K562 (cell line): Measurements from ENCODE around the gene PPP1R1C. TPM values are rescaled to one million over a fixed set of nuclear protein-coding genes. Genes with fewer than 3 reads are reported as not detected.

Source experiments
- ATAC-seq: fragments of 200-7000 bp; cut with Tn5 transposase; 3 replicates; pipeline ENCODE4 v1.9.1; 2020; ENCODE audit warnings: moderate library complexity
- BruUV-seq: library from RNA; stranded (reverse); fragments of 400-500 nt; replicated peaks from 2 replicates; lab custom pipeline; 2021; lab: Mats Ljungman, UMichigan
- CTCF ChIA-PET: fragments of 300-600 bp; formaldehyde crosslinking; extraction: SDS; loops from one replicate; lab custom pipeline; 2021; ENCODE audit warnings: low intra/inter-chr PET ratio; lab: Yijun Ruan, JAX
- POLR2A ChIA-PET: fragments of 300-600, 350-650 bp; sonication (Branson Sonifier 250); formaldehyde crosslinking; extraction: SDS; loops from one replicate; lab custom pipeline; 2021; ENCODE audit warnings: antibody characterized with exemption, inconsistent platforms; lab: Yijun Ruan, JAX
- DNase-seq, 4 experiments: peaks; one replicate each; pipeline versions ENCODE4 v3.0.0 to v3.0.0-alpha.2; 2011 to 2018; ENCODE audit warnings: low spot score in 3 of 4, mixed read lengths in 3 of 4; ENCODE audit errors: extremely low read depth in 1 of 4
- FAIRE-seq: peaks from 2 replicates; lab custom pipeline; 2011; peaks lifted over from hg19 to GRCh38; lab: Jason Lieb, UNC
- H2AFZ ChIP-seq: 2 replicates; pipeline ENCODE4 v1.6.0; 2011; ENCODE audit warnings: low read depth, low read length, control low read depth, inconsistent platforms
- H3K27ac ChIP-seq: fragments of 200-600 bp; 3 replicates; pipeline ENCODE4 v1.8.0; 2011; ENCODE audit warnings: low read depth, mild to moderate bottlenecking, control low read depth, inconsistent platforms, low read length, moderate library complexity, mixed read lengths; ENCODE audit errors: extremely low read depth
- H3K27me3 ChIP-seq, 2 experiments: fragments of 300-600 bp in 1 of 2; 2 replicates in 1 of 2; 3 replicates in 1 of 2; pipeline versions ENCODE4 v1.6.0 to v1.8.0; 2011; ENCODE audit warnings: inconsistent platforms in 2 of 2, low read length in 2 of 2, mild to moderate bottlenecking in 1 of 2, mixed read lengths in 1 of 2, moderate library complexity in 1 of 2; ENCODE audit not compliant: control insufficient read depth in 2 of 2, insufficient read depth in 2 of 2
- H3K36me3 ChIP-seq: fragments of 300-600 bp; 3 replicates; pipeline ENCODE4 v1.8.0; 2011; ENCODE audit warnings: mild to moderate bottlenecking, low read length, inconsistent platforms; ENCODE audit not compliant: control insufficient read depth, insufficient read depth
- H3K4me1 ChIP-seq, 2 experiments: fragments of 200-600 bp in 1 of 2; replicated peaks in 1 of 2; 2 replicates in 1 of 2; 3 replicates in 1 of 2; pipeline versions ENCODE4 v1.5.1 to v1.8.0; 2011; ENCODE audit warnings: inconsistent platforms in 2 of 2, low read length in 2 of 2, mild to moderate bottlenecking in 1 of 2, mixed read lengths in 1 of 2, moderate library complexity in 1 of 2; ENCODE audit not compliant: control insufficient read depth in 2 of 2, insufficient read depth in 2 of 2
- H3K4me2 ChIP-seq: 2 replicates; pipeline ENCODE4 v1.6.1; 2011; ENCODE audit warnings: low read length, control low read depth, inconsistent platforms, mixed read lengths; ENCODE audit not compliant: insufficient read depth
- H3K4me3 ChIP-seq: fragments of 200-600 bp; sonication (generic), shearing (Covaris generic); 2 replicates; pipeline ENCODE4 v1.5.1; 2016; ENCODE audit warnings: control low read depth, inconsistent platforms
- H3K79me2 ChIP-seq: fragments of 200-600 bp; 3 replicates; pipeline ENCODE4 v1.8.0; 2011; ENCODE audit warnings: low read length, inconsistent platforms; ENCODE audit not compliant: control insufficient read depth, insufficient read depth
- H3K9ac ChIP-seq, 2 experiments: 2 replicates each; pipeline versions ENCODE4 v1.6.0 to v1.6.1; 2011; ENCODE audit warnings: low read depth in 2 of 2, low read length in 2 of 2, control low read depth in 1 of 2, inconsistent platforms in 1 of 2, mild to moderate bottlenecking in 1 of 2, mixed read lengths in 1 of 2; ENCODE audit not compliant: insufficient read depth in 1 of 2
- H3K9me1 ChIP-seq: one replicate; pipeline ENCODE4 v1.6.0; 2011; ENCODE audit warnings: inconsistent platforms, mild to moderate bottlenecking, low read length, moderate library complexity; ENCODE audit not compliant: control insufficient read depth, insufficient read depth
- H3K9me3 ChIP-seq: replicated peaks from 2 replicates; pipeline ENCODE4 v1.5.1; 2011; ENCODE audit warnings: low read depth, low read length, inconsistent platforms; ENCODE audit not compliant: control insufficient read depth, insufficient read depth
- H4K20me1 ChIP-seq: replicated peaks from 2 replicates; pipeline ENCODE4 v1.6.1; 2011; ENCODE audit warnings: low read length, inconsistent platforms, mixed read lengths; ENCODE audit not compliant: control insufficient read depth, insufficient read depth
- CHAMP1 ChIP-seq: fragments of 450-650 bp; IDR thresholded peaks from 2 replicates; pipeline ENCODE4 v1.6.1; 2016; ENCODE audit warnings: mild to moderate bottlenecking
- CREB5 ChIP-seq: fragments of 250-450 bp; sonication (Bioruptor Pico); IDR thresholded peaks from 2 replicates; pipeline ENCODE4 v1.5.0; 2020; ENCODE audit warnings: mild to moderate bottlenecking
- JUN ChIP-seq, 2 experiments: sonication (generic) in 1 of 2; formaldehyde crosslinking in 1 of 2; IDR thresholded peaks; 2 replicates each; pipeline versions ENCODE4 v1.6.1 to v1.8.0; 2012 to 2022; ENCODE audit warnings: borderline replicate concordance in 2 of 2, mild to moderate bottlenecking in 2 of 2, improper control_type of control experiment in 1 of 2, low read depth in 1 of 2, low read length in 1 of 2, missing genetic modification reagents in 1 of 2
- MAX ChIP-seq: sonication (generic); formaldehyde crosslinking; IDR thresholded peaks from 2 replicates; pipeline ENCODE4 v1.9.0; 2022; ENCODE audit warnings: mild to moderate bottlenecking, missing genetic modification reagents
- MIER1 ChIP-seq: fragments of 450-650 bp; IDR thresholded peaks from 2 replicates; pipeline ENCODE4 v1.6.1; 2016; ENCODE audit warnings: antibody characterized with exemption, mild to moderate bottlenecking, low read depth
- MNT ChIP-seq, 2 experiments: fragments of 450-650 bp; conservative IDR thresholded peaks; 2 replicates each; pipeline ENCODE4 v1.6.1; 2017; ENCODE audit warnings: mild to moderate bottlenecking in 2 of 2, moderate library complexity in 2 of 2
- MXI1 ChIP-seq: IDR thresholded peaks from 2 replicates; pipeline ENCODE4 v1.6.1; 2011; ENCODE audit warnings: low read depth, mild to moderate bottlenecking, improper control_type of control experiment, low read length
- POLR2AphosphoS2 ChIP-seq: IDR thresholded peaks from 2 replicates; pipeline ENCODE4 v1.6.1; 2012; ENCODE audit warnings: low read length, improper control_type of control experiment
- RBM39 ChIP-seq: fragments of 200-400 bp; formaldehyde crosslinking; optimal IDR thresholded peaks from 2 replicates; pipeline ENCODE3; 2018; ENCODE audit warnings: low read depth, low read length
- ZBTB8A ChIP-seq: fragments of 450-650 bp; IDR thresholded peaks from 2 replicates; pipeline ENCODE4 v1.6.1; 2018; ENCODE audit warnings: mild to moderate bottlenecking, moderate library complexity; ENCODE audit not compliant: partially characterized antibody
- ZNF12 ChIP-seq: sonication (generic); formaldehyde crosslinking; IDR thresholded peaks from 2 replicates; pipeline ENCODE4 v1.4.0; 2020; ENCODE audit warnings: mild to moderate bottlenecking, missing genetic modification reagents
- ZNF212 ChIP-seq: fragments of 450-650 bp; formaldehyde crosslinking; IDR thresholded peaks from 2 replicates; pipeline ENCODE4 v1.4.0; 2020; ENCODE audit warnings: mild to moderate bottlenecking
- ZNF740 ChIP-seq, 3 experiments: fragments of 200-800 bp in 1 of 3; sonication (Bioruptor generic) in 1 of 3; sonication (generic) in 1 of 3; formaldehyde crosslinking in 1 of 3; IDR thresholded peaks; 2 replicates each; pipeline versions ENCODE4 v1.6.1 to v1.8.0; 2016 to 2022; ENCODE audit warnings: mild to moderate bottlenecking in 2 of 3, missing compliant biosample characterization in 2 of 3, missing genetic modification characterization in 2 of 3, missing genetic modification reagents in 1 of 3
- ZNF764 ChIP-seq: fragments of 250-450 bp; sonication (Bioruptor Pico); IDR thresholded peaks from 2 replicates; pipeline ENCODE4 v1.4.0; 2020; ENCODE audit warnings: low read depth, mild to moderate bottlenecking, moderate library complexity
- WGBS: fragments of 100-300 bp; shearing (Covaris generic); methylation state at CpG from one replicate; pipeline ENCODE4 v1.1.6; 2016; ENCODE audit warnings: low coverage, mixed read lengths; ENCODE audit not compliant: insufficient coverage; ENCODE audit errors: missing lambda C conversion rate; 5-methylcytosine and 5-hydroxymethylcytosine counted together
- in situ Hi-C: fragments of 300-500 bp; cut with MboI; formaldehyde crosslinking; loops from 4 replicates; pipeline ENCODE4 v1.15.0; 2018; ENCODE audit warnings: inconsistent platforms, mixed read lengths
- intact Hi-C: fragments of 100-400 bp; cut with micrococcal nuclease; formaldehyde crosslinking; loops from 2 replicates; pipeline ENCODE4 v1.14.2; 2022
- polyA plus RNA-seq, 8 experiments: library from polyadenylated mRNA; depleted of rRNA in 4 of 8; stranded (reverse) in 5 of 8; unstranded in 3 of 8; fragments of >200 nt; fragmentation: Nextera tagmentation in 2 of 8; fragmentation: Illumina TruSeq in 1 of 8; extraction: Ambion mirVana in 2 of 8; extraction: Trizol in 1 of 8; gene quantifications; 2 replicates each; pipeline versions ENCODE4 v1.2.1 to v1.2.3, GENCODE V29; 2011 to 2014; ENCODE audit warnings: inconsistent platforms in 1 of 8, missing spikeins in 1 of 8
- total RNA-seq, 7 experiments: library from RNA; depleted of rRNA in 6 of 7; stranded (reverse); fragments of >200 nt in 6 of 7; fragmentation: Illumina TruSeq in 2 of 7; extraction: Trizol in 2 of 7; gene quantifications; 2 replicates each; pipeline versions ENCODE4 v1.2.1 to v1.2.3, GENCODE V29; 2011 to 2021; ENCODE audit warnings: low replicate concordance in 1 of 7

The PPP1R1C gene
- total and polyA plus RNA-seq, 9 of the 15 experiments (the other 6 are each of a cell fraction or from before 2014, with no cell fraction given) = 0.09 to 0.64 (median 0.40) TPM; not detected in 2

GRCh38 chr2:182133195-182133891 is 147.7 kb downstream of the PPP1R1C start:
- H3K27ac ChIP-seq = no peak overlapping the region
- no peaks in the 10 kb centered on the region for H4K20me1 ChIP-seq
- in situ Hi-C loops (no loop called here), intact Hi-C loops (no loop called here)
- ChIA-PET CTCF (no interaction called here), POLR2A (interaction anchor here (0.5 kb wide), 1 partner anchor 402 kb away, joined by 3 read pairs; no protein-coding TSS in a partner anchor)
- H3K36me3 ChIP-seq = no peaks in the 10 kb centered on the region
- no peaks in the 10 kb centered on the region for H3K27me3 ChIP-seq
- no peaks in the 10 kb centered on the region for H3K4me1 ChIP-seq
- DNase-seq (no peak), ATAC-seq (no peak), FAIRE-seq (no peak)
- H3K9ac ChIP-seq = no peak overlapping the region
- no TSS peak for BruUV-seq
- H3K79me2 ChIP-seq = no peaks in the 10 kb centered on the region
- WGBS = 0% methylated on average over 1 of the region's 1 CpG
- no peak overlapping the region for H3K4me2 ChIP-seq
- no peaks in the 10 kb centered on the region for H3K9me1 ChIP-seq
- H3K4me3 ChIP-seq = no peak overlapping the region
- H3K9me3 ChIP-seq = no peaks in the 10 kb centered on the region
- H2AFZ ChIP-seq = no peak overlapping the region
- no peak for TF ChIP-seq CREB5 (CRISPR knock-in tag)
- no peak for TF ChIP-seq MAX
- TF ChIP-seq ZNF764 (CRISPR knock-in tag) = no peak
- no peak for TF ChIP-seq JUN (IDR thresholded peaks at IDR 0.05; ENCODE audit: borderline replicate concordance, low read depth, low read length)
- no peak for TF ChIP-seq JUN (CRISPR knock-in tag; IDR thresholded peaks at IDR 0.05; ENCODE audit: borderline replicate concordance)
- TF ChIP-seq CHAMP1 = no peak
- no peak for TF ChIP-seq POLR2AphosphoS2
- TF ChIP-seq ZNF212 (CRISPR knock-in tag) = no peak
- TF ChIP-seq ZNF12 (CRISPR knock-in tag) = no peak
- no peak for TF ChIP-seq ZNF740 (CRISPR knock-in tag; IDR thresholded peaks at IDR 0.05)
- TF ChIP-seq ZNF740 (tag; IDR thresholded peaks at IDR 0.05) = no peak
- TF ChIP-seq ZBTB8A = no peak
- TF ChIP-seq MXI1 = no peak
- no peak for TF ChIP-seq RBM39
- no peak for TF ChIP-seq MNT (conservative IDR thresholded peaks at IDR 0.05)
- TF ChIP-seq MIER1 = no peak
